Fibroblast of pulmonary artery (primary cell): ENCODE data around the gene IRF7.
"Not testable (repeated sequence)": the region's sequence is repeated elsewhere in the genome, so short reads cannot be mapped to it uniquely, and the experiment has no call there.

Experiments used
- DNase-seq: peaks from one replicate; pipeline ENCODE4 v3.0.0-alpha.2; 2010; ENCODE audit warnings: low read depth
- H3K4me3 ChIP-seq: replicated peaks from 2 replicates; pipeline ENCODE4 v1.5.1; 2011; ENCODE audit warnings: low read depth, mild to moderate bottlenecking, control low read depth, low read length, moderate library complexity
- TF ChIP-seq, protein P1 (sequence below): IDR thresholded peaks from 2 replicates; pipeline ENCODE4 v1.5.1; 2011; ENCODE audit warnings: mild to moderate bottlenecking, control low read depth, low read length, inconsistent platforms; ENCODE audit errors: missing control alignments

The IRF7 gene

DNA sequence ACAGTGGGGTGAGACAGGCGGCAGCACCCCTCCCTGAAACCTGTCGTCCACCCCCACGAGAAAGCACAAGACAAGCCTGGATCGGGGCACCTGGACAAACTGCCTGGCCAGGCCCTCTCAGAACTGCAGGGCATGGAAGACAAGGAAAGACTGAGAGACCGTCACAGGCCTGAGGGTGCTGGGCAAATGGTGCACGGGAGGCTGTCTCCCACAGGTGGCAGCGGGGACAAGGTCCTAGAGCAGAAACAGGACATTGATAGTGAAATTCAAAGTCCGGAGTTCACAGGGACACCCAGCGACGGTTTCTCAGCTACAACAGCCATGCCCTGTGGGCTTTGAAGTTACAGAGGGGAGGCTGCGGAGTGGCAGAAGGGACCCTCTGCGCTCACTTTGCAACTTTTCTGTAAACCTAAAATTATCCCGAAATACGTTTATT, 42.0 kb upstream of the IRF7 start:
- no peak for DNase-seq
- TF ChIP-seq, protein P1, sequence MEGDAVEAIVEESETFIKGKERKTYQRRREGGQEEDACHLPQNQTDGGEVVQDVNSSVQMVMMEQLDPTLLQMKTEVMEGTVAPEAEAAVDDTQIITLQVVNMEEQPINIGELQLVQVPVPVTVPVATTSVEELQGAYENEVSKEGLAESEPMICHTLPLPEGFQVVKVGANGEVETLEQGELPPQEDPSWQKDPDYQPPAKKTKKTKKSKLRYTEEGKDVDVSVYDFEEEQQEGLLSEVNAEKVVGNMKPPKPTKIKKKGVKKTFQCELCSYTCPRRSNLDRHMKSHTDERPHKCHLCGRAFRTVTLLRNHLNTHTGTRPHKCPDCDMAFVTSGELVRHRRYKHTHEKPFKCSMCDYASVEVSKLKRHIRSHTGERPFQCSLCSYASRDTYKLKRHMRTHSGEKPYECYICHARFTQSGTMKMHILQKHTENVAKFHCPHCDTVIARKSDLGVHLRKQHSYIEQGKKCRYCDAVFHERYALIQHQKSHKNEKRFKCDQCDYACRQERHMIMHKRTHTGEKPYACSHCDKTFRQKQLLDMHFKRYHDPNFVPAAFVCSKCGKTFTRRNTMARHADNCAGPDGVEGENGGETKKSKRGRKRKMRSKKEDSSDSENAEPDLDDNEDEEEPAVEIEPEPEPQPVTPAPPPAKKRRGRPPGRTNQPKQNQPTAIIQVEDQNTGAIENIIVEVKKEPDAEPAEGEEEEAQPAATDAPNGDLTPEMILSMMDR = no peak
- H3K4me3 ChIP-seq = no peak overlapping the region

DNA sequence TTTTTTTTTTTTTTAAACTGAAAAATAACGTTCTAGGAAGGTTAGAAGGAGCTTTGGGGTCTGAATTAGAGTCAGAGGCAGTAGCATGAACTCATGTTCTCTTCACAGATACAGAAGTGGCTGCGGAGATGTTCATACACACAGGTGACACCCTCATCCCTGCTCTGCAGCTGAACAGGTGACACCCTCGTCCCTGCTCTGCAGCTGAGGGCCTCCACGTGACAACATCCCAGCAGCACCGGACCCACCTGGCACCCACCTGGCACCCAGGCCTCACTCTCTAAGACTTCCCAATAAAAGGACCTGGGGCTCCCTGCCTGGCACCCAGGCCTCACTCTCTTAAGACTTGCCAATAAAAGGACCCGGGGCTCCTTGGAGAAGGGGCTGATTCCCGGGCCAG, 41.1 kb upstream of the IRF7 start:
- TF ChIP-seq, protein P1 = no peak
- H3K4me3 ChIP-seq = no peak overlapping the region
- DNase-seq = no peak

DNA sequence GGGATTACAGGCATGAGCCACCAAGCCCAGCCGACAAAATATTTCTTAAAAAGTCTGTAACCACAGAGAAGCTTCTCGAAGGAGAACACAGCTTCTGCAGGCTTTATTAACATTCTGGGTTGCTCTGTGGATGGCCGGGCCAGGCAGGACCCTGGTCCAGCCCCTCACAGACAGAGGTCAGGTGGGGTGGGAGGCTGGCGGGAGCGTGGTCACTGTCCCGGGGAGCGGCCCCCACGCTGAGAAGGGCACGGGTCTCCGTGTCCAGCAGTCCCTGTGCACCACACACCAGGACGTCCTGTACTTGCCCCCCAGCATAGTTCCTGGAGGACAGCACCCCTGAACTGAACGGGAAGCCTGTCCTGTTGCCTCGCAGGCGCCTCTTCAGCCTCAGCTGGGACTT, 40.7 kb upstream of the IRF7 start:
- DNase-seq = no peak
- no peak overlapping the region for H3K4me3 ChIP-seq
- TF ChIP-seq, protein P1 = no peak

DNA sequence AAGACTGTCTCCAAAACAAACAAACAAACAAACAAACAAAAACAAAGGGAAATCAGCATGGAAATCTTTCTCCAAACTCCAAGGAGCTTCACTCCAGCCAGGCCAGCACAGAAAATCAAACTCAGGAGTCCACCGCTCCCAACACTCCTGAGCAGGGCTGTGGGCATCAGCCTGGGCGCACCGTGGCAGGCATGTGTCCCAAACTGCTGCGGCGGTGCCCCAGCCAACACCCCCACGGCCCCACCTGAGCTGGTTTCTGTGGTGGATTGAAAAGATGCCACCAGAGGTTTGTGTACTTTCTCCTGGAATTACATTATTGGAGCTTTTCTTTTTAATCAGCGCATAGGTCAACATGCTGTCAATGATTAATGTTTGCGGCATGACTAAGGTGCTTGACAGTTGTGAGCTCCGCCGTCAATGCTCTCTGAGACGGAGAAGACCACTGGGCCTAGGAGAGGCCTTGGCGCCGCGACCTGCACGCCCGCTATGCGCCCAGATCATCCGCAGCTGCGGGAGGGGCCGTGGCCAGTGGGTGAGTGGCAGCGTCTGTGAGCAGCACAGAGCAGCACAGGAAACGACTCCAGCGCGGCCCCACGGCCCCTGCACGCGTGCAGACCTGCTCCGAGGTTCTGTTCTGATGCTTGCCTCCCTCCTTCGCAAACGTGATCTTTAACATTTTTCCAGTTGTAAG, 39.4 kb upstream of the IRF7 start:
- no peak for DNase-seq
- H3K4me3 ChIP-seq = no peak overlapping the region
- TF ChIP-seq, protein P1 = no peak

DNA sequence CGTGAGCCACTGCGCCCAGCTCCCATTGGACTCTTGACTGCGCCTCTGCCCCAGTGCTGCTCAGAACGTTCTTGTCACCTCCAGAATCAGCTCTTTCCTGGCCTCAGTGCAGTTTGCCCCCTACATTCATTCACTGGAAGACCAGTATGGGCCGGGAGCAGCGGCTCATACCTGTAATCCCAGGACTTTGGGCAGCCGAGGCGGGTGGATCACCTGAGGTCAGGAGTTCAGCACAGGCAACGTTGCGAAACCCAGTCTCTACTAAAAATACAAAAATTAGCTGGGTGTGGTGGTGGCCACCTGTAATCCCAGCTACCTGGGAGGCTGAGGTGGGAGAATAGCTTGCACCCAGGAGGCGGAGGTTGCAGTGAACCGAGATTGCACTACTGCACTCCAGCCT, 38.7 kb upstream of the IRF7 start:
- DNase-seq = not testable (repeated sequence)

DNA sequence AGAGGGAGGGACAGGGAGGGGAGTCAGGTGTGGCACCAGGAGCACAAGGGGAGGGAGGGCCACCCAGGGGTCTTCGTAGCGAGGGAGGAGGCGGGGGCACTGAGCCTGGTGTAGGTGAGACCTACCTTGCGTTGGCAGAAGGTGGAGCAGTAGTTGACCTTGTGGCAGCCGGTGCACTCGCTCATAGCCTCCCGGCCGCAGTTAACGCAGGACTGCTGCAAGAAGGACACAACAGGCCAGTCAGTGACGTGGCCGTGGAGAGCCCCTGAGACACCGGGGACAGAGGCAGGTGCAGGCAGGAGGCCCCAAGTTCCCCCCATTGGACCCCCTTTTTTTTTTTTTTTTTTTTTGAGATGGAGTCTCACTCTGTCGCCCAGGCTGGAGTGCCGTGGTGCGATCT, 38.1 kb upstream of the IRF7 start:
- TF ChIP-seq, protein P1 = no peak
- DNase-seq = no peak

More for the DNA sequence above, 38.7 kb upstream of the IRF7 start:
- H3K4me3 ChIP-seq = not testable (repeated sequence)

DNA sequence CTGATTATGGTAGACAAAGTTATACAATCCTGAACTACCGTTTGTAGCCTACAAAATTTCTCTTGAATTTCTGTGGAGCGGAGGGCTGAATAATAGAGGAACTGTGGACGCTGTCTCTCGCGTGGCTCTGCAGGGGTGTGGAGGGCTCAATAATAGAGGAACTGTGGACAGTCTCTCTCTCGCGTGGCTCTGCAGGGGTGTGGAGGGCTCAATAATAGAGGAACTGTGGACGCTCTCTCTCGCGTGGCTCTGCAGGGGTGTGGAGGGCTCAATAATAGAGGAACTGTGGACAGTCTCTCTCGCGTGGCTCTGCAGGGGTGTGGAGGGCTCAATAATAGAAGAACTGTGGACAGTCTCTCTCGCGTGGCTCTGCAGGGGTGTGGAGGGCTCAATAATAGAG, 37.4 kb upstream of the IRF7 start:
- H3K4me3 ChIP-seq, DNase-seq: not testable (repeated sequence)

More for the DNA sequence above, 38.1 kb upstream of the IRF7 start:
- H3K4me3 ChIP-seq = no peak overlapping the region

DNA sequence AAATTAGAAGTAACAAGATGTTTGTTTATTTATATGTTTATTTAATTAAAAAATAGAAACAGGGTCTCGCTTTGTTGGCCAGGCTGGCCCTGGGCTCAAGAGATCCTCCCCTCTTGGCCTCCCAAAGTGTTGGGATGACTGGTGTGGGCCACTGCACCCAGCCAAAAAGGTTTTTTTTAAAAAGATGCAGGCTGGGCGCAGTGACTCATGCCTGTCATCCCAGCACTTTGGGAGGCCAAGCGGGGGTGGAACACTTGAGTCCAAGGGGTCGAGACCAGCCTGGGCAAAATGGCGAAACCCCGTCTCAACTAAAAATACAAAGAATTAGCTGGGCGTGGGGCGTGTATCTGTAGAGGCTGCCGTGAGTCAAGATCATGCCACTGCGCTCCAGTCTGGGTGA, 34.7 kb upstream of the IRF7 start:
- DNase-seq = no peak
- TF ChIP-seq, protein P1 = no peak

DNA sequence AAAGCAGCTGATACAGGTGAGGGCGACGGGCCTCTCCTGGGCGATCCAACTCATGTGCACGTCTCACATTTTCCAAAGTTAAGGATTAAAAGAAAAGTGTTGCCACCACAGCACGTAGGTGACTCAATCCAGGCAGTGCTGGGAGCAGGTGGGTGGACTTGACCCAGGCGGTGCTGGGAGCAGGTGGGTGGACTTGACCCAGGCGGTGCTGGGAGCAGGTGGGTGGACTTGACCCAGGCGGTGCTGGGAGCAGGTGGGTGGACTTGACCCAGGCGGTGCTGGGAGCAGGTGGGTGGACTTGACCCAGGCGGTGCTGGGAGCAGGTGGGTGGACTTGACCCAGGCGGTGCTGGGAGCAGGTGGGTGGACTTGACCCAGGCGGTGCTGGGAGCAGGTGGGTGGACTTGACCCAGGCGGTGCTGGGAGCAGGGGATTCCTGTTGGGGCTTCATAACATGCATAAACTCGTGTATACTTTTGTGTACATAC, 32.0 kb upstream of the IRF7 start:
- DNase-seq, H3K4me3 ChIP-seq: not testable (repeated sequence)

More for the DNA sequence above, 34.7 kb upstream of the IRF7 start:
- no peak overlapping the region for H3K4me3 ChIP-seq
